Caco-2 (cell line): Measurements from ENCODE around the gene DBI. TPM values are rescaled to one million over a fixed set of nuclear protein-coding genes. Genes with fewer than 3 reads are reported as not detected.

Source experiments
- BruUV-seq: library from RNA; stranded (reverse); fragments of 400-500 nt; replicated peaks from 2 replicates; lab custom pipeline; 2021; lab: Mats Ljungman, UMichigan
- CTCF ChIA-PET: fragments of 300-600 bp; sonication (Branson Sonifier 250); formaldehyde crosslinking; loops from one replicate; lab custom pipeline; 2022; ENCODE audit warnings: antibody characterized with exemption; lab: Charles Lee
- POLR2A ChIA-PET: fragments of 300-600 bp; sonication (Branson Sonifier 250); formaldehyde crosslinking; loops from one replicate; lab custom pipeline; 2022; ENCODE audit warnings: antibody characterized with exemption; lab: Charles Lee
- DNase-seq, 2 experiments: peaks; one replicate each; pipeline versions ENCODE4 v3.0.0 to v3.0.0-alpha.2; 2020 to 2022
- H3K27me3 ChIP-seq: replicated peaks from 2 replicates; pipeline ENCODE4 v1.6.0; 2011; ENCODE audit warnings: low read length; ENCODE audit not compliant: control insufficient read depth, insufficient read depth
- H3K36me3 ChIP-seq: 2 replicates; pipeline ENCODE4 v1.5.1; 2011; ENCODE audit warnings: low read length; ENCODE audit not compliant: control insufficient read depth, insufficient read depth
- H3K4me1 ChIP-seq: fragments of 250-450 bp; sonication (Bioruptor Pico); 2 replicates; pipeline ENCODE4 v1.5.1; 2020; ENCODE audit warnings: mild to moderate bottlenecking
- H3K4me3 ChIP-seq: 2 replicates; pipeline ENCODE4 v1.5.1; 2011; ENCODE audit warnings: low read depth, mild to moderate bottlenecking, control low read depth, low read length
- H3K9me3 ChIP-seq: fragments of 250-450 bp; sonication (Bioruptor Pico); 2 replicates; pipeline ENCODE4 v1.5.1; 2020; ENCODE audit warnings: mild to moderate bottlenecking, moderate library complexity
- H3K27ac Mint-ChIP-seq: one replicate; pipeline ENCODE4 v1.8.0; 2022; ENCODE audit warnings: mixed read lengths; ENCODE audit not compliant: unreplicated experiment
- H3K27me3 Mint-ChIP-seq: one replicate; pipeline ENCODE4 v1.8.0; 2022; ENCODE audit warnings: mixed read lengths; ENCODE audit not compliant: insufficient read depth, unreplicated experiment
- H3K36me3 Mint-ChIP-seq: one replicate; pipeline ENCODE4 v1.8.0; 2022; ENCODE audit warnings: mild to moderate bottlenecking, mixed read lengths; ENCODE audit not compliant: insufficient read depth, unreplicated experiment
- H3K4me1 Mint-ChIP-seq: one replicate; pipeline ENCODE4 v1.8.0; 2022; ENCODE audit warnings: low read depth, mixed read lengths; ENCODE audit not compliant: unreplicated experiment
- H3K4me3 Mint-ChIP-seq: one replicate; pipeline ENCODE4 v1.8.0; 2022; ENCODE audit warnings: mild to moderate bottlenecking, moderate library complexity, mixed read lengths; ENCODE audit not compliant: unreplicated experiment
- H3K9me3 Mint-ChIP-seq: one replicate; pipeline ENCODE4 v1.8.0; 2022; ENCODE audit warnings: mixed read lengths; ENCODE audit not compliant: unreplicated experiment
- CTCF ChIP-seq, 2 experiments: fragments of 200-600 bp in 1 of 2; IDR thresholded peaks; 1 replicate in 1 of 2; 2 replicates in 1 of 2; pipeline versions ENCODE4 v1.5.1 to v1.8.0; 2011 to 2022; ENCODE audit warnings: antibody characterized with exemption in 1 of 2, control low read depth in 1 of 2, inconsistent platforms in 1 of 2, low read depth in 1 of 2, low read length in 1 of 2, mild to moderate bottlenecking in 1 of 2, moderate library complexity in 1 of 2; ENCODE audit not compliant: insufficient read depth in 1 of 2, severe bottlenecking in 1 of 2, unreplicated experiment in 1 of 2
- intact Hi-C: fragments of 100-400 bp; cut with micrococcal nuclease; formaldehyde crosslinking; loops from one replicate; pipeline ENCODE4 v1.10.0; 2022; ENCODE audit not compliant: unreplicated experiment
- total RNA-seq: library from RNA; stranded (reverse); gene quantifications from 2 replicates; pipeline ENCODE4 v1.2.3, GENCODE V29; 2022

The DBI gene
- total RNA-seq, 1 experiment from 2014 or later: 257 TPM

GRCh38 chr2:119385466-119385865 lies 18.7 kb downstream of the DBI start:
- H3K36me3 ChIP-seq: no peaks in the 10 kb centered on the region
- Mint-ChIP-seq H3K4me1 (peaks cover 7% of the 10 kb centered on the region), H3K27ac (no peak overlapping the region), H3K36me3 (no peaks in the 10 kb centered on the region), H3K27me3 (peaks cover 5% of the 10 kb centered on the region), H3K9me3 (no peaks in the 10 kb centered on the region), H3K4me3 (no peak overlapping the region)
- H3K9me3 ChIP-seq: no peaks in the 10 kb centered on the region
- H3K4me1 ChIP-seq: peaks cover 9% of the 10 kb centered on the region; the same call in 1 of the 2 replicates
- H3K27me3 ChIP-seq: no peaks in the 10 kb centered on the region; the same call in 1 of the 2 replicates
- no peak overlapping the region for H3K4me3 ChIP-seq
- CTCF ChIA-PET: no interaction called here
- DNase-seq: no peak
- no peak for TF ChIP-seq CTCF (IDR thresholded peaks at IDR 0.05; ENCODE audit: insufficient read depth in 1 of 2, low read depth in 1 of 2, low read length in 1 of 2, severe bottlenecking in 1 of 2, unreplicated experiment in 1 of 2)
- POLR2A ChIA-PET: no interaction called here
- no TSS peak for BruUV-seq
- intact Hi-C loops: no loop called here

- Histone ChIP-seq H3K27me3 (no peaks in the 10 kb centered on the region; the same call in 1 of the 2 replicates), H3K36me3 (no peaks in the 10 kb centered on the region), H3K4me1 (peaks cover 9% of the 10 kb centered on the region; the same call in 1 of the 2 replicates), H3K9me3 (no peaks in the 10 kb centered on the region), H3K4me3 (no peak overlapping the region)
- peaks cover 5% of the 10 kb centered on the region for H3K27me3 Mint-ChIP-seq
- ChIA-PET CTCF (no interaction called here), POLR2A (no interaction called here)
- no peaks in the 10 kb centered on the region for H3K36me3 Mint-ChIP-seq
- no peak overlapping the region for H3K4me3 Mint-ChIP-seq
- no peaks in the 10 kb centered on the region for H3K9me3 Mint-ChIP-seq
- TF ChIP-seq CTCF (IDR thresholded peaks at IDR 0.05; ENCODE audit: insufficient read depth in 1 of 2, low read depth in 1 of 2, low read length in 1 of 2, severe bottlenecking in 1 of 2, unreplicated experiment in 1 of 2): peak in 1 of 2 experiments; percentile 13
- peaks cover 7% of the 10 kb centered on the region for H3K4me1 Mint-ChIP-seq
- H3K27ac Mint-ChIP-seq: no peak overlapping the region
- intact Hi-C loops: no loop called here
- no peak for DNase-seq
- BruUV-seq: no TSS peak
Measured at GRCh38 chr2:119387381-119388129, 20.8 kb downstream of the DBI start.

GRCh38 chr2:119389615-119390306 lies 23.0 kb downstream of the DBI start:
- POLR2A ChIA-PET: no interaction called here

More at GRCh38 chr2:119389615-119390306, 23.0 kb downstream of the DBI start:
- H3K9me3 ChIP-seq: no peaks in the 10 kb centered on the region
- DNase-seq: no peak
- intact Hi-C loops: no loop called here
- no peaks in the 10 kb centered on the region for H3K36me3 ChIP-seq
- Mint-ChIP-seq H3K27me3 (no peaks in the 10 kb centered on the region), H3K9me3 (no peaks in the 10 kb centered on the region), H3K27ac (no peak overlapping the region), H3K4me1 (peaks cover 7% of the 10 kb centered on the region), H3K4me3 (no peak overlapping the region), H3K36me3 (no peaks in the 10 kb centered on the region)
- TF ChIP-seq CTCF (IDR thresholded peaks at IDR 0.05; ENCODE audit: insufficient read depth in 1 of 2, low read depth in 1 of 2, low read length in 1 of 2, severe bottlenecking in 1 of 2, unreplicated experiment in 1 of 2): no peak
- no TSS peak for BruUV-seq
- peaks cover 9% of the 10 kb centered on the region; the same call in 1 of the 2 replicates for H3K4me1 ChIP-seq
- H3K27me3 ChIP-seq: no peaks in the 10 kb centered on the region
- CTCF ChIA-PET: no interaction called here
- H3K4me3 ChIP-seq: no peak overlapping the region
